ENCODE results near the gene TMEM88.

TMEM88 gene

DNA sequence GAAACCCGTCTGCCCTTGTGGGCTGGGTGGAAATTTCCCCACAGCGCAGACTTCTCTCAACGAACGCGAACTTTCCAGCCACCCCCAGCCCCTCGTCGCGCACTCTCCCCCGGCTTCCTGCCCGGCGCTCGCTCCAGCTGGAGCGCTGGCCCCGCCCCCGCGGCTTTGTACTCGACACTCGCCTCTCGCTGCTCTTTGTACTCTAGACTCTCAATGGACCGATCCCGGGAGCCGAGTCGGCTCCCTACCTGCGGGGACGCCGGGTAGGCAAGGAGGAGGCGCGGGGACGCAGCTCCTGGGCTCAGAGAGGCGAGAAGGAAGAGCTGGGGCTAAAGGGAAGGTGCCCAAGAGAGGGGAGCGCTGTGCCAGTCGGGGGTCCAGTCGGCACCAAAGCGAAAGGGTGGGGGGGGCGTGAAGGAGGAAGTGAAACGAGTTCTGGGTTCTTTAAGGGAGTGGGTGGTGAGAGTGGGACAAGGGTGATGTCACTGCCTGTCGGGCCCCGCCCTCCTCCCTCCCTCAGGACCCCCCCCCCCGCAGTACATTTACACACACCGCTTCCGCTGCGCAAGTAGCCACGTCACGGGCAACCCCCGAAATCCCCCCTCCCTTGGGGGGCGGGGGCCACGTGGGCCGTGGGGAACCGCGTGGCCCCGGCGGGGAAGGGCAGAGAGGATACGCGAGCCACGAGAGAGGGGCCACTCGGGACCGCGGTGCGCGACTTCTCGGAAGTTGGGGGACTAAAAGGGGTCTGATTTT lies 11.2 kb upstream of the TMEM88 start:
- DNase-seq (ENCODE audit: low read depth), result peak; percentile 93

DNA sequence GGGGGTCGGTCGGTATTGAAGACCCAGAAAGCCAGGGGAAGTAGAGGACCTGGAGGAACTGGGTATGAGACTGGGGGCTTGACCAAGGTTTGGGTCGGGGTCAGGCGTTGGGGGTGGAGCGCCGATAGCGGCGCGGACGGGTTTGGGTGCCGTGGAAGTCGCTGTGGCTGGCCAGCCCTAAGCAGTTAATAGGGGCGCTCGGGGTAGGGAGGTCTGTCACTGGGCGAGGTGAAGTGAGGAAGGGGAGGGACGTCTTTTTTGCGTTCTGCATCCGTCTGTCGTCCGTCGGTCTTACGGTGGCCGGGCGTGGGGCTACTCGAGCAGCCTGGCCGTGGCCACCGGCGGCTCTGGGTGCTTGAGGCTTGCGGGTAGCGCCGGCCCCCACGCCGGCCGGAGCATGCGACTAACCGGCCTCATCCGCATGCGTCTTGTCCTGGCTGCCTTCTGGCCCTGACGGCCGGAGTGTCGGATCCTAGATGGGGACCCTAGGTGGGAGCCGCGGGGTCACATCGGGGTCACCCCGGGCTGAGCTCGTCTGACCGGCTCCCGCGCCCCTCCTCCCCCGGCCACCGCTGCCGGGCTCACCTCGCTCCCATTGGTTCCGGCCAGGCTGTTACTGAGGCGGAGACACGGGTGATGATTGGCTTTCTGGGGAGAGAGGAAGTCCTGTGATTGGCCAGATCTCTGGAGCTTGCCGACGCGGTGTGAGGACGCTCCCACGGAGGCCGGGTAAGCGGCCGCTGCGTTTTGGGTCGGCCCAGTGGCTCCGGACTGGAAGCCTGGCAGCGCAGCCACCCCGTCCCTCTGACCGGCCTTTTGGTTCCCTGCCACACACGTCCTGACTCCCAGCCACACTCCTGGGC lies 10.3 kb upstream of the TMEM88 start:
- DNase-seq (ENCODE audit: low read depth), result peak; percentile 97

DNA sequence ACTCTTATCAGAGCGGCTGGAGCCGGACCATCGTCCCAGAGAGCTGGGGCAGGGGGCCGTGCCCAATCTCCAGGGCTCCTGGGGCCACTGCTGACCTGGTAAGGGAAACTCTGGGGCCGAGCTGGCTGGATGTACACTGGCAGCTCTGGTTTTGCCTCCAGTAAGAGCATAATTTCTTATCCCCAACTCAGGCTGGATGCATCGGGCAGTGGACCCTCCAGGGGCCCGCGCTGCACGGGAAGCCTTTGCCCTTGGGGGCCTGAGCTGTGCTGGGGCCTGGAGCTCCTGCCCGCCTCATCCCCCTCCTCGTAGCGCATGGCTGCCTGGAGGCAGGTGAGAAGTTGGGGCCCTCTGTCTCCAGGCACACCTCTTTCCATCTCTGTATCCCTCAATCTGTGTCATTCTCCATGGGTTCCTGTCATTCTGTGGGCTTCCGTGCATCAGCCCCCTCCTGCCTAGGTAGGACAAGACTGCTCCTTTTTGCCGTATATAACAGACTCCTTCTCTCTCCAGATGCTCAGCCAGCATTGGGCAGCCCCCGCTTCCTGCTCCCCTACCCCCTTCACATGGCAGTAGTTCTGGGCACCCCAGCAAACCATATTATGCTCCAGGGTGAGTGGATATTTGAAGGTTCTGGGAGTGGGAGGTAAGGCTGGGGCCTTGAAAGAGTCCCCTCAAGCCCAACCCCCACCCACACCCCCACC lies 9.4 kb upstream of the TMEM88 start:
- no peak for DNase-seq (ENCODE audit: low read depth)

DNA sequence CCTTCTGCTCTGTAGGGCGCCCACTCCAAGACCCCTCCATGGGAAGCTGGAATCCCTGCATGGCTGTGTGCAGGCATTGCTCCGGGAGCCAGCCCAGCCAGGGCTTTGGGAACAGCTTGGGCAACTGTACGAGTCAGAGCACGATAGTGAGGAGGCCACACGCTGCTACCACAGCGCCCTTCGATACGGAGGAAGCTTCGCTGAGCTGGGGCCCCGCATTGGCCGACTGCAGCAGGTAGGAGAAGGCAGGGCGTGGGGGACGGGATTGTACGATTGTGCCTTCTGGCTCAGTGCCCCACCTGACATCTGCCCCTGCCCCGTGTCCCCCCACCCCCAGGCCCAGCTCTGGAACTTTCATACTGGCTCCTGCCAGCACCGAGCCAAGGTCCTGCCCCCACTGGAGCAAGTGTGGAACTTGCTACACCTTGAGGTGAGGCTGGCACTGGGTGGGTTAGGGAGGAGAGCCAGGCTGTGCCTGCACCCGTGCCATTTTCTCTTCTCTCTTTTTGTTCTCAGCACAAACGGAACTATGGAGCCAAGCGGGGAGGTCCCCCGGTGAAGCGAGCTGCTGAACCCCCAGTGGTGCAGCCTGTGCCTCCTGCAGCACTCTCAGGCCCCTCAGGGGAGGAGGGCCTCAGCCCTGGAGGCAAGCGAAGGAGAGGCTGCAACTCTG lies 8.7 kb upstream of the TMEM88 start:
- DNase-seq (ENCODE audit: low read depth), result no peak

- DNase-seq (ENCODE audit: low read depth), result no peak
Observed at GRCh38 chr17:7846765-7847661, 7.9 kb upstream of the TMEM88 start.

DNA sequence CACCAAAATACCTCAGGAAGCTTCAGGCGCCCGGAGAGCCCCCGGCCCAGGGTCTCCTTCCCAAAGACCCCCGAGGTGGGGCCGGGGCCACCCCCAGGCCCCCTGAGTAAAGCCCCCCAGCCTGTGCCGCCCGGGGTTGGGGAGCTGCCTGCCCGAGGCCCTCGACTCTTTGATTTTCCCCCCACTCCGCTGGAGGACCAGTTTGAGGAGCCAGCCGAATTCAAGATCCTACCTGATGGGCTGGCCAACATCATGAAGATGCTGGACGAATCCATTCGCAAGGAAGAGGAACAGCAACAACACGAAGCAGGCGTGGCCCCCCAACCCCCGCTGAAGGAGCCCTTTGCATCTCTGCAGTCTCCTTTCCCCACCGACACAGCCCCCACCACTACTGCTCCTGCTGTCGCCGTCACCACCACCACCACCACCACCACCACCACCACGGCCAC lies 6.7 kb upstream of the TMEM88 start:
- no peak for DNase-seq (ENCODE audit: low read depth)

DNA sequence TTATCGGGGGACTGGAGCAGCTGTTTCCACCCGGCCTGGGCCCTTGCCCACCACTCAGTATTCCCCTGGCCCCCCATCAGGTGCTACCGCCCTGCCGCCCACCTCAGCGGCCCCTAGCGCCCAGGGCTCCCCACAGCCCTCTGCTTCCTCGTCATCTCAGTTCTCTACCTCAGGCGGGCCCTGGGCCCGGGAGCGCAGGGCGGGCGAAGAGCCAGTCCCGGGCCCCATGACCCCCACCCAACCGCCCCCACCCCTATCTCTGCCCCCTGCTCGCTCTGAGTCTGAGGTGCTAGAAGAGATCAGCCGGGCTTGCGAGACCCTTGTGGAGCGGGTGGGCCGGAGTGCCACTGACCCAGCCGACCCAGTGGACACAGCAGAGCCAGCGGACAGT lies 6.1 kb upstream of the TMEM88 start:
- no peak for DNase-seq (ENCODE audit: low read depth)

DNA sequence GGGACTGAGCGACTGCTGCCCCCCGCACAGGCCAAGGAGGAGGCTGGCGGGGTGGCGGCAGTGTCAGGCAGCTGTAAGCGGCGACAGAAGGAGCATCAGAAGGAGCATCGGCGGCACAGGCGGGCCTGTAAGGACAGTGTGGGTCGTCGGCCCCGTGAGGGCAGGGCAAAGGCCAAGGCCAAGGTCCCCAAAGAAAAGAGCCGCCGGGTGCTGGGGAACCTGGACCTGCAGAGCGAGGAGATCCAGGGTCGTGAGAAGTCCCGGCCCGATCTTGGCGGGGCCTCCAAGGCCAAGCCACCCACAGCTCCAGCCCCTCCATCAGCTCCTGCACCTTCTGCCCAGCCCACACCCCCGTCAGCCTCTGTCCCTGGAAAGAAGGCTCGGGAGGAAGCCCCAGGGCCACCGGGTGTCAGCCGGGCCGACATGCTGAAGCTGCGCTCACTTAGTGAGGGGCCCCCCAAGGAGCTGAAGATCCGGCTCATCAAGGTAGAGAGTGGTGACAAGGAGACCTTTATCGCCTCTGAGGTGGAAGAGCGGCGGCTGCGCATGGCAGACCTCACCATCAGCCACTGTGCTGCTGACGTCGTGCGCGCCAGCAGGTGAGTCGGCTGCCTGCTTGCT lies 5.6 kb upstream of the TMEM88 start:
- DNase-seq (ENCODE audit: low read depth), result no peak

GRCh38 chr17:7849751-7850504 lies 4.9 kb upstream of the TMEM88 start:
- DNase-seq (ENCODE audit: low read depth), result no peak

GRCh38 chr17:7850701-7851437 lies 4.0 kb upstream of the TMEM88 start:
- no peak for DNase-seq (ENCODE audit: low read depth)

DNA sequence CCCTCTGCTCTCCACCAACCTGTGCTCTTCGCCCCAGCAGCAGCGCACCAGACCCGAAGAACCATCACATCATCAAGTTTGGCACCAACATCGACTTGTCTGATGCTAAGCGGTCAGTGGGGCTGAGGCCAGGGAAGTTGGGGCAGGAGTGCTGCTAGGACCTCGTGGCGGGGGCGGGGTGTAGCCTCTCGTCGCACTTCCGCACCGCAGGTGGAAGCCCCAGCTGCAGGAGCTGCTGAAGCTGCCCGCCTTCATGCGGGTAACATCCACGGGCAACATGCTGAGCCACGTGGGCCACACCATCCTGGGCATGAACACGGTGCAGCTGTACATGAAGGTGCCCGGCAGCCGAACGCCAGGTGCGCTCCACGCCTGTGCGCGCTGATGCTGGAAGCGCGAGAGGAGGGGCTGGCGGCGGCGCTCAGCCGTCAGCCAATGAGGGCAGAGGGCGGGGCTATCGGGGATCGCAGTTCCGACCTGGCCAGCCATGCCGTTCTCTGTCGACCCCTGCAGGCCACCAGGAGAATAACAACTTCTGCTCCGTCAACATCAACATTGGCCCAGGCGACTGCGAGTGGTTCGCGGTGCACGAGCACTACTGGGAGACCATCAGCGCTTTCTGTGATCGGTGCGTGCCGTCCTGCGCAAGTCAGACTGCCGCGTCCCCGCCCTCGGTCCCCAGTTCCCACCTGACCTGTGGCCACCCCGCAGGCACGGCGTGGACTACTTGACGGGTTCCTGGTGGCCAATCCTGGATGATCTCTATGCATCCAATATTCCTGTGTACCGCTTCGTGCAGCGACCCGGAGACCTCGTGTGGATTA lies 3.2 kb upstream of the TMEM88 start:
- DNase-seq (ENCODE audit: low read depth), result peak; percentile 80

DNA sequence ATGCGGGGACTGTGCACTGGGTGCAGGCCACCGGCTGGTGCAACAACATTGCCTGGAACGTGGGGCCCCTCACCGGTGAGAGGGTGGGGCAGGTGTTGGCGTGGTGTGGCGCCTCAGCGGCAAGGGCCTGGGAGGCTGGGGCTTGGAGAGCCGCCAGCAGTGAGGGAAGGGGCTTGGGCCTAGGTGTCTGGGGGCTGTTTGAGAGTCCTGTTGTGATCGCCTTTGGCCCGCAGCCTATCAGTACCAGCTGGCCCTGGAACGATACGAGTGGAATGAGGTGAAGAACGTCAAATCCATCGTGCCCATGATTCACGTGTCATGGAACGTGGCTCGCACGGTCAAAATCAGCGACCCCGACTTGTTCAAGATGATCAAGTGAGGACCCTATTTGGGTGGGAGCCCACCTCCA lies 2.6 kb upstream of the TMEM88 start:
- no peak for DNase-seq (ENCODE audit: low read depth)

- no peak for DNase-seq (ENCODE audit: low read depth)
Observed at GRCh38 chr17:7852919-7853690, 1.8 kb upstream of the TMEM88 start.

GRCh38 chr17:7853691-7854038 lies 1.2 kb upstream of the TMEM88 start:
- no peak for DNase-seq (ENCODE audit: low read depth)

DNA sequence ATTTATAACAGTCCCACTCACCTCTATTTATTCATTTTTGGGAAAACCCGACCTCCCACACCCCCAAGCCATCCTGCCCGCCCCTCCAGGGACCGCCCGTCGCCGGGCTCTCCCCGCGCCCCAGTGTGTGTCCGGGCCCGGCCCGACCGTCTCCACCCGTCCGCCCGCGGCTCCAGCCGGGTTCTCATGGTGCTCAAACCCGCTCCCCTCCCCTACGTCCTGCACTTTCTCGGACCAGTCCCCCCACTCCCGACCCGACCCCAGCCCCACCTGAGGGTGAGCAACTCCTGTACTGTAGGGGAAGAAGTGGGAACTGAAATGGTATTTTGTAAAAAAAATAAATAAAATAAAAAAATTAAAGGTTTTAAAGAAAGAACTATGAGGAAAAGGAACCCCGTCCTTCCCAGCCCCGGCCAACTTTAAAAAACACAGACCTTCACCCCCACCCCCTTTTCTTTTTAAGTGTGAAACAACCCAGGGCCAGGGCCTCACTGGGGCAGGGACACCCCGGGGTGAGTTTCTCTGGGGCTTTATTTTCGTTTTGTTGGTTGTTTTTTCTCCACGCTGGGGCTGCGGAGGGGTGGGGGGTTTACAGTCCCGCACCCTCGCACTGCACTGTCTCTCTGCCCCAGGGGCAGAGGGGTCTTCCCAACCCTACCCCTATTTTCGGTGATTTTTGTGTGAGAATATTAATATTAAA lies 638 bp upstream of the TMEM88 start:
- DNase-seq (ENCODE audit: low read depth), result no peak

DNA sequence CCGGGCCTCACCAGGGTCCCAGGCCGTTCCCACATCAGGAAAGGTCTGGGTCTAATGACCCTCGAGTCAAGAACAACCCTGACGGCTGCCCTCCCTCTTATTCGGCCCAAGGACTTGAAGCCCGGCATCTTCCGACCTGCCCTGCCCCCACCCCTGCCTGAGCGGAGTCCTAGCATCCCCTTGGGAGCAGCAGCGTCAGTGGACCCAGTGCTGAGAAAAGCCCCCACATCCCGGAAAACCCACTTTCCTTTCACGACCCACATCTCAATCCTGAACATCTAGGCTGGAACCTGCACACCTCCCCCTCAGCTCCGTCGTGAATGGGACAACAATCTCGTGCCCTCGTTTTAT lies 769 bp downstream of the TMEM88 start:
- DNase-seq (ENCODE audit: low read depth), result no peak

Measured in iris pigment epithelial cell (primary cell).